ENCODE measurements around the gene TXNL4A. TPM values are rescaled to one million over a fixed set of nuclear protein-coding genes. Genes with fewer than 3 reads are reported as not detected.
"Not testable (repeated sequence)": the region's sequence is repeated elsewhere in the genome, so short reads cannot be mapped to it uniquely, and the experiment has no call there.

The TXNL4A gene
- total and polyA plus RNA-seq, 7 donors = 81.5 to 217 (median 112) TPM

- ATAC-seq (no peak), DNase-seq (no peak)
- intact Hi-C loops (cut with DNase I) = no loop called here
- no peak for TF ChIP-seq CTCF (IDR thresholded peaks at IDR 0.05)
- Histone ChIP-seq H3K4me1 (no peaks in the 10 kb centered on the region), H3K36me3 (ENCODE audit: insufficient read depth in 1 of 2, low read depth in 1 of 2) (no peaks in the 10 kb centered on the region), H3K27ac (no peak overlapping the region), H3K27me3 (ENCODE audit: insufficient read depth in 3 of 3, low read length in 2 of 3) (no peaks in the 10 kb centered on the region), H3K9me3 (no peaks in the 10 kb centered on the region), H3K4me3 (no peak overlapping the region)
- 88 to 95% (median 91%) methylated on average over 5 of the region's 5 CpGs for WGBS, 3 donors
Observed at GRCh38 chr18:80002468-80002867, 14.1 kb upstream of the TXNL4A start.

- no peaks in the 10 kb centered on the region for H3K9me3 ChIP-seq
- H3K27me3 ChIP-seq (ENCODE audit: insufficient read depth in 3 of 3, low read length in 2 of 3) = no peaks in the 10 kb centered on the region
- no peaks in the 10 kb centered on the region for H3K4me1 ChIP-seq
- H3K36me3 ChIP-seq (ENCODE audit: insufficient read depth in 1 of 2, low read depth in 1 of 2) = no peaks in the 10 kb centered on the region
- no peak overlapping the region for H3K27ac ChIP-seq
- no peak overlapping the region for H3K4me3 ChIP-seq
- no peak for DNase-seq
- intact Hi-C loops (cut with DNase I) = no loop called here
- 78 to 88% (median 79%) methylated on average over 3 of the region's 3 CpGs for WGBS, 3 donors
- no peak for TF ChIP-seq CTCF (IDR thresholded peaks at IDR 0.05)
- ATAC-seq = no peak
Observed at GRCh38 chr18:80000877-80001276, 12.5 kb upstream of the TXNL4A start.

GRCh38 chr18:79999701-80000100, 11.3 kb upstream of the TXNL4A start:
- H3K4me1 ChIP-seq; intact Hi-C loops (cut with DNase I): not testable (repeated sequence)
- WGBS, 3 donors = 87 to 90% (median 87%) methylated on average over 2 of the region's 2 CpGs

GRCh38 chr18:79991494-79991893, 3.1 kb upstream of the TXNL4A start:
- no peak for TF ChIP-seq CTCF (IDR thresholded peaks at IDR 0.05)
- no peaks in the 10 kb centered on the region for H3K27me3 ChIP-seq (ENCODE audit: insufficient read depth in 3 of 3, low read length in 2 of 3)
- peaks cover 0 to under 1% of the 10 kb centered on the region in 2 donors for H3K36me3 ChIP-seq (ENCODE audit: insufficient read depth in 1 of 2, low read depth in 1 of 2)
- H3K27ac ChIP-seq = no peak overlapping the region
- H3K4me3 ChIP-seq = no peak overlapping the region
- DNase-seq = no peak
- H3K4me1 ChIP-seq = peaks cover 19% of the 10 kb centered on the region
- H3K9me3 ChIP-seq = no peaks in the 10 kb centered on the region
- 84 to 90% (median 85%) methylated on average over 2 of the region's 2 CpGs for WGBS, 3 donors
- intact Hi-C loops (cut with DNase I) = no loop called here
- ATAC-seq = no peak

More at GRCh38 chr18:79999701-80000100, 11.3 kb upstream of the TXNL4A start:
- not testable (repeated sequence) for H3K27me3 ChIP-seq (ENCODE audit: insufficient read depth in 3 of 3, low read length in 2 of 3); H3K9me3 ChIP-seq; H3K36me3 ChIP-seq (ENCODE audit: insufficient read depth in 1 of 2, low read depth in 1 of 2); H3K4me3 ChIP-seq; ATAC-seq; DNase-seq; H3K27ac ChIP-seq

- peak overlapping the region; percentile 96 for H3K4me3 ChIP-seq
- peaks cover 23% of the 10 kb centered on the region for H3K4me1 ChIP-seq
- TF ChIP-seq CTCF (IDR thresholded peaks at IDR 0.05) = no peak
- no peaks in the 10 kb centered on the region for H3K9me3 ChIP-seq
- peaks cover 0 to 19% of the 10 kb centered on the region in 2 donors for H3K36me3 ChIP-seq (ENCODE audit: insufficient read depth in 1 of 2, low read depth in 1 of 2)
- intact Hi-C loops (cut with DNase I) = loop anchor here (1.0 to 5.0 kb wide), 5 partner anchors 24 to 312 kb away; partner anchors contain the start of genes SLC66A2 (in 2 of the 2), CTDP1 (in 1 of the 2) and HSBP1L1 (in 1 of the 2)
- peak overlapping the region; percentile 100 for H3K27ac ChIP-seq
- H3K27me3 ChIP-seq (ENCODE audit: insufficient read depth in 3 of 3, low read length in 2 of 3) = no peaks in the 10 kb centered on the region
- WGBS, 3 donors = 33 to 45% (median 37%) methylated on average over 14 of the region's 14 CpGs
- no peak for ATAC-seq
- no peak for DNase-seq
Observed at GRCh38 chr18:79989195-79989497, 783 bp upstream of the TXNL4A start.

Measured in psoas muscle (tissue), 8 donors.